Breast epithelium (tissue), 4 donors: ENCODE results near the gene ME2. TPM values are rescaled to one million over a fixed set of nuclear protein-coding genes. Genes with fewer than 3 reads are reported as not detected.
"Not testable (repeated sequence)": the region's sequence is repeated elsewhere in the genome, so short reads cannot be mapped to it uniquely, and the experiment has no call there.

Source experiments
- DNase-seq, 2 donors: peaks; one replicate each; pipeline ENCODE4 v3.0.0-alpha.2; 2019; ENCODE audit warnings: low spot score in 2 of 2
- H3K27ac ChIP-seq, 2 donors: fragments of 200-600 bp; sonication (generic) in 1 of 2; one replicate each; pipeline ENCODE4 v1.5.1; 2016 to 2019; ENCODE audit warnings: mild to moderate bottlenecking in 1 of 2
- H3K27me3 ChIP-seq, 2 donors: fragments of 200-600 bp; sonication (generic) in 1 of 2; one replicate each; pipeline versions ENCODE4 v1.5.1 to v1.6.0; 2017 to 2019; ENCODE audit warnings: control low read depth in 1 of 2, mild to moderate bottlenecking in 1 of 2
- H3K36me3 ChIP-seq: fragments of 200-600 bp; one replicate; pipeline ENCODE4 v1.5.1; 2019
- H3K4me1 ChIP-seq, 2 donors: fragments of 200-600 bp; sonication (generic); one replicate each; pipeline ENCODE4 v1.5.1; 2016 to 2019; ENCODE audit warnings: control low read depth in 1 of 2
- H3K4me3 ChIP-seq, 3 donors: fragments of 200-600 bp; sonication (generic); 1 replicate in 2 of 3; 2 replicates in 1 of 3; pipeline ENCODE4 v1.5.1; 2016 to 2019; ENCODE audit warnings: mild to moderate bottlenecking in 3 of 3, moderate library complexity in 2 of 3
- H3K9me3 ChIP-seq, 2 donors: fragments of 200-600 bp; sonication (generic) in 1 of 2; one replicate each; pipeline ENCODE4 v1.5.1; 2016 to 2019; ENCODE audit warnings: control low read depth in 1 of 2
- CTCF ChIP-seq, 3 donors: fragments of 450-650 bp; IDR thresholded peaks; one replicate each; pipeline ENCODE4 v1.5.1; 2016 to 2017; ENCODE audit warnings: antibody characterized with exemption in 3 of 3, mild to moderate bottlenecking in 3 of 3, moderate library complexity in 3 of 3
- POLR2A ChIP-seq: fragments of 450-650 bp; IDR thresholded peaks from one replicate; pipeline ENCODE4 v1.6.1; 2016; ENCODE audit warnings: antibody characterized with exemption, mild to moderate bottlenecking, moderate library complexity
- POLR2AphosphoS5 ChIP-seq, 3 donors: sonication (generic); formaldehyde crosslinking; IDR thresholded peaks; one replicate each; pipeline ENCODE4 v1.6.1; 2017; ENCODE audit warnings: antibody characterized with exemption in 3 of 3
- intact Hi-C: fragments of 100-400 bp; cut with DNase I; formaldehyde crosslinking; loops from one replicate; pipeline ENCODE4 v1.15.1; 2023; ENCODE audit warnings: low total_unique reads
- total RNA-seq, 3 donors: library from RNA; depleted of rRNA; stranded (reverse); fragments of >200 nt; gene quantifications; one replicate each; pipeline ENCODE4 v1.1.0, GENCODE V29; 2016

ME2 gene
- total RNA-seq, 3 donors from 2014 or later: 33.4 to 37.8 (median 37.3) TPM

GRCh38 chr18:50853863-50854271, 25.1 kb upstream of the ME2 start:
- Histone ChIP-seq H3K4me1 (no peaks in the 10 kb centered on the region), H3K27ac (no peak overlapping the region), H3K36me3 (no peaks in the 10 kb centered on the region), H3K9me3 (no peaks in the 10 kb centered on the region), H3K27me3 (no peaks in the 10 kb centered on the region), H3K4me3 (no peak overlapping the region)
- DNase-seq: no peak
- intact Hi-C loops: no loop called here
- TF ChIP-seq CTCF (IDR thresholded peaks at IDR 0.05): no peak
- no peak for TF ChIP-seq POLR2AphosphoS5 (IDR thresholded peaks at IDR 0.05)
- no peak for TF ChIP-seq POLR2A

- TF ChIP-seq POLR2AphosphoS5 (IDR thresholded peaks at IDR 0.05): no peak
- Histone ChIP-seq H3K4me3 (no peak overlapping the region), H3K9me3 (no peaks in the 10 kb centered on the region), H3K27me3 (no peaks in the 10 kb centered on the region), H3K4me1 (no peaks in the 10 kb centered on the region), H3K27ac (no peak overlapping the region), H3K36me3 (no peaks in the 10 kb centered on the region)
- intact Hi-C loops: no loop called here
- no peak for DNase-seq
These were observed 22.8 kb upstream of the ME2 start for GRCh38 chr18:50855976-50856757.

GRCh38 chr18:50857166-50857565, 21.8 kb upstream of the ME2 start:
- H3K27ac ChIP-seq, intact Hi-C loops, DNase-seq, H3K4me3 ChIP-seq, H3K4me1 ChIP-seq, H3K27me3 ChIP-seq, H3K36me3 ChIP-seq, H3K9me3 ChIP-seq: not testable (repeated sequence)

- H3K9me3 ChIP-seq: no peaks in the 10 kb centered on the region
- no peaks in the 10 kb centered on the region for H3K36me3 ChIP-seq
- TF ChIP-seq CTCF (IDR thresholded peaks at IDR 0.05): no peak
- TF ChIP-seq POLR2AphosphoS5 (IDR thresholded peaks at IDR 0.05): no peak
- no peak for TF ChIP-seq POLR2A
- no peak overlapping the region for H3K27ac ChIP-seq
- no peaks in the 10 kb centered on the region for H3K27me3 ChIP-seq
- H3K4me1 ChIP-seq: no peaks in the 10 kb centered on the region
- intact Hi-C loops: no loop called here
- no peak for DNase-seq
- H3K4me3 ChIP-seq: no peak overlapping the region
These were observed 21.2 kb upstream of the ME2 start for GRCh38 chr18:50857694-50858093.

- Histone ChIP-seq H3K27me3 (no peaks in the 10 kb centered on the region), H3K36me3 (no peaks in the 10 kb centered on the region), H3K27ac (no peak overlapping the region), H3K4me3 (no peak overlapping the region), H3K4me1 (no peaks in the 10 kb centered on the region), H3K9me3 (no peaks in the 10 kb centered on the region)
- TF ChIP-seq POLR2A (no peak), POLR2AphosphoS5 (IDR thresholded peaks at IDR 0.05) (no peak), CTCF (IDR thresholded peaks at IDR 0.05) (no peak)
- no peak for DNase-seq
- intact Hi-C loops: no loop called here
These were observed 18.9 kb upstream of the ME2 start for GRCh38 chr18:50859793-50860555.

GRCh38 chr18:50861617-50862016, 17.3 kb upstream of the ME2 start:
- no peak for DNase-seq
- intact Hi-C loops: no loop called here
- no peak for TF ChIP-seq POLR2A
- no peak for TF ChIP-seq POLR2AphosphoS5 (IDR thresholded peaks at IDR 0.05)
- TF ChIP-seq CTCF (IDR thresholded peaks at IDR 0.05): no peak
- Histone ChIP-seq H3K27me3 (no peaks in the 10 kb centered on the region), H3K36me3 (no peaks in the 10 kb centered on the region), H3K27ac (no peak overlapping the region), H3K9me3 (no peaks in the 10 kb centered on the region), H3K4me1 (no peaks in the 10 kb centered on the region), H3K4me3 (no peak overlapping the region)
